Measurements from ENCODE around the gene ACBD6. TPM values are rescaled to one million over a fixed set of nuclear protein-coding genes. Genes with fewer than 3 reads are reported as not detected.

ACBD6 gene
- total and polyA plus RNA-seq, 2 experiments from 2014 or later, result 75.7 to 88.8 TPM

GRCh38 chr1:180281490-180281889 is 220.9 kb downstream of the ACBD6 start (continued):
- TF ChIP-seq ZNF462 (CRISPR knock-in tag; IDR thresholded peaks at IDR 0.05), result no peak

GRCh38 chr1:180280617-180281016 is 221.8 kb downstream of the ACBD6 start:
- peaks cover 28% of the 10 kb centered on the region for H3K4me1 Mint-ChIP-seq
- no peaks in the 10 kb centered on the region for H3F3A ChIP-seq (replicated peaks; ENCODE audit: low read depth)
- H3K36me3 ChIP-seq (ENCODE audit: insufficient read depth), result peaks cover 8% of the 10 kb centered on the region

More at GRCh38 chr1:180280617-180281016, 221.8 kb downstream of the ACBD6 start:
- Histone ChIP-seq H3K4me2 (no peak overlapping the region), H3K4me1 (ENCODE audit: insufficient read depth) (peaks cover 17% of the 10 kb centered on the region), H4K20me1 (replicated peaks; ENCODE audit: insufficient read depth) (no peaks in the 10 kb centered on the region), H3K79me2 (replicated peaks; ENCODE audit: insufficient read depth) (no peaks in the 10 kb centered on the region), H3K4me3 (no peak overlapping the region), H3K9me2 (ENCODE audit: insufficient read depth) (no peaks in the 10 kb centered on the region), H3K27me3 (ENCODE audit: insufficient read depth) (no peaks in the 10 kb centered on the region), H3K27ac (ENCODE audit: low read depth) (peak overlapping the region; percentile 5; the same call in 1 of the 2 replicates), H2AFZ (no peak overlapping the region)
- Mint-ChIP-seq H3K36me3 (ENCODE audit: low read depth) (peaks cover 29% of the 10 kb centered on the region; the same call in 2 of the 3 replicates), H3K27ac (no peak overlapping the region; the same call in 1 of the 2 replicates), H3K27me3 (ENCODE audit: insufficient read depth, low read depth, poor library complexity) (peaks cover 9% of the 10 kb centered on the region), H3K9me3 (peaks cover 11% of the 10 kb centered on the region; the same call in 1 of the 3 replicates), H3K4me3 (no peak overlapping the region)
- TF ChIP-seq ZNF462 (CRISPR knock-in tag; IDR thresholded peaks at IDR 0.05) (no peak), EZH2phosphoT487 (IDR thresholded peaks at IDR 0.05; ENCODE audit: unreplicated experiment) (no peak), POLR2AphosphoS5 (IDR thresholded peaks at IDR 0.05; ENCODE audit: low read depth) (no peak), CREB1 (CRISPR knock-in tag; IDR thresholded peaks at IDR 0.05; ENCODE audit: low read depth) (no peak), ZNF331 (CRISPR knock-in tag; IDR thresholded peaks at IDR 0.05; ENCODE audit: low read depth) (no peak), EZH2 (IDR thresholded peaks at IDR 0.05; ENCODE audit: low read depth, unreplicated experiment) (no peak)
- DNase-seq (ENCODE audit: low spot score), result no peak
- no peak for ATAC-seq
